Activated T-helper 1 cell treated with anti-CD3 and anti-CD28 coated beads, Interleukin-12 subunit alpha, Interleukin-12 subunit beta, Interleukin-2, Interleukin-4 antibody, amounts not matched to agents 30 ng/mL and 10 ng/mL and 1 ng/mL, durations not matched to agents 14 hours and 24 hours and 36 hours (primary cell): ENCODE measurements around the gene SECISBP2. TPM values are rescaled to one million over a fixed set of nuclear protein-coding genes. Genes with fewer than 3 reads are reported as not detected.

Experiments used
- DNase-seq: peaks from one replicate; pipeline ENCODE4 v3.0.0; 2021; ENCODE audit warnings: low spot score
- H3K27ac Mint-ChIP-seq: one replicate; pipeline ENCODE4 v1.8.0; 2021; ENCODE audit warnings: mild to moderate bottlenecking, mixed read lengths
- H3K27me3 Mint-ChIP-seq: one replicate; pipeline ENCODE4 v1.8.0; 2022; ENCODE audit warnings: mild to moderate bottlenecking, moderate library complexity, mixed read lengths; ENCODE audit not compliant: insufficient read depth
- H3K36me3 Mint-ChIP-seq: one replicate; pipeline ENCODE4 v1.8.0; 2021; ENCODE audit warnings: low read depth, mixed read lengths
- H3K4me1 Mint-ChIP-seq: one replicate; pipeline ENCODE4 v1.8.0; 2021; ENCODE audit warnings: low read depth, mixed read lengths
- H3K4me3 Mint-ChIP-seq: one replicate; pipeline ENCODE4 v1.8.0; 2021; ENCODE audit warnings: mild to moderate bottlenecking, moderate library complexity, mixed read lengths
- H3K9me3 Mint-ChIP-seq: one replicate; pipeline ENCODE4 v1.8.0; 2021; ENCODE audit warnings: mixed read lengths
- intact Hi-C: fragments of 100-400 bp; cut with micrococcal nuclease; formaldehyde crosslinking; loops from one replicate; pipeline ENCODE4 v1.15.1; 2024
- total RNA-seq: library from RNA; stranded (reverse); gene quantifications from 2 replicates; pipeline ENCODE4 v1.2.3, GENCODE V29; 2022

SECISBP2 gene
- total RNA-seq, 1 donor from 2014 or later, result 49.4 TPM

GRCh38 chr9:89356782-89357181 lies 38.5 kb downstream of the SECISBP2 start:
- Mint-ChIP-seq H3K4me3 (no peak overlapping the region), H3K4me1 (peaks cover 38% of the 10 kb centered on the region)
- intact Hi-C loops, result no loop called here

GRCh38 chr9:89357331-89358197 lies 39.3 kb downstream of the SECISBP2 start:
- Mint-ChIP-seq H3K36me3 (peaks cover 67% of the 10 kb centered on the region), H3K27ac (peak overlapping the region; percentile 31), H3K4me1 (peaks cover 30% of the 10 kb centered on the region), H3K4me3 (no peak overlapping the region), H3K9me3 (no peaks in the 10 kb centered on the region), H3K27me3 (no peaks in the 10 kb centered on the region)
- DNase-seq, result no peak
- intact Hi-C loops, result no loop called here

More at GRCh38 chr9:89356782-89357181, 38.5 kb downstream of the SECISBP2 start:
- Mint-ChIP-seq H3K27ac (no peak overlapping the region), H3K9me3 (no peaks in the 10 kb centered on the region), H3K27me3 (no peaks in the 10 kb centered on the region), H3K36me3 (peaks cover 75% of the 10 kb centered on the region)
- DNase-seq, result no peak

- peak overlapping the region; percentile 58 for H3K27ac Mint-ChIP-seq
- H3K36me3 Mint-ChIP-seq, result peaks cover 67% of the 10 kb centered on the region
Observed at GRCh38 chr9:89358376-89358916, 40.1 kb downstream of the SECISBP2 start.

DNA sequence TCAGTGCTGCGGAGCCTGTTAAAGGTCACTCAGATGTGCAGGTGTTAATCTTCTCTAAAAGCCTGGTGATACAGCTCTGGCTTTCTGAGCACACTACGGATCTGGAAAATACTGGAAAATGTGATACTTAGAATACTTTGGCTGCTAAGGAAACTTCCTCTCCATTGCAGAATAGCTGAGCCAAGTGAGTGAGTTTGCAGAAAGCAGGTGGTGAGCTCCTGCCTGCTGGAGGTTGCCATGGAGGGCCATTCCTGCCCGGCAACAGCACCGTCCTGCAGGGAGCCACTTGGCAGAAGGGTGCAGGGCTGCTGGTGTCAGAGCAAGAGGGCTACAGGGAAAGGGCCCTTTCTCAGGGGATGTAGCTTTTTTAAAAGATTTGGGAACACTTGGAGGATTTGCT lies 40.7 kb downstream of the SECISBP2 start:
- Mint-ChIP-seq H3K4me3 (no peak overlapping the region), H3K27me3 (no peaks in the 10 kb centered on the region), H3K27ac (no peak overlapping the region), H3K4me1 (peaks cover 21% of the 10 kb centered on the region), H3K9me3 (no peaks in the 10 kb centered on the region), H3K36me3 (peaks cover 62% of the 10 kb centered on the region)
- intact Hi-C loops, result no loop called here
- DNase-seq, result no peak

More at GRCh38 chr9:89358376-89358916, 40.1 kb downstream of the SECISBP2 start:
- H3K9me3 Mint-ChIP-seq, result no peaks in the 10 kb centered on the region
- intact Hi-C loops, result no loop called here
- H3K4me3 Mint-ChIP-seq, result no peak overlapping the region
- no peaks in the 10 kb centered on the region for H3K27me3 Mint-ChIP-seq
- no peak for DNase-seq
- peaks cover 25% of the 10 kb centered on the region for H3K4me1 Mint-ChIP-seq

DNA sequence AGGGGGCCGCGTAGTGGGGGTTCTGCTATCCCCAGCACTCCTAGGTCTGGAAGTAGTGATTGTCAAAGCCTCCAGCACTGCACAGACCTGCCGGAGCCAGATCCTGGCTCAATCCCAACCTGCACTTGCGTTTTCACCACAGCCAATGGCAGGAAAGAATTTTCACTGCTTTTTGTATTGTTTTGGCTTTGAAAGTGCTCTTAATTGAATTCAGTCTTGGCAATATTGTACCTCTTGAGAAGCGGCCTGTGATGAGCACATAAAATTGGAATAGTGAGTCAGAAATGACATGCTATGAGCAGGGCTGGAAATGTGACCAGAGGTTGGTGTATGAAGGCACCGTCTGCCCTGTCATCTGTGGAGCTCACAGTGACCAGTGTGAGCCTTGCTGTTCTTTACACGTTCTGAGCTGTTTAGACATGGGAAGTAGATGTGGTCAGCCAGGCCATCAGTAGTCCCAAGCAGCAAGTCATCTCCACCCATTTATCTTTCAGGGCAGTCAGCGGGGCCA lies 41.5 kb downstream of the SECISBP2 start:
- H3K9me3 Mint-ChIP-seq, result no peaks in the 10 kb centered on the region
- H3K4me1 Mint-ChIP-seq, result peaks cover 18% of the 10 kb centered on the region
- intact Hi-C loops, result no loop called here
- no peak overlapping the region for H3K4me3 Mint-ChIP-seq
- DNase-seq, result no peak
- H3K27me3 Mint-ChIP-seq, result no peaks in the 10 kb centered on the region
- peaks cover 55% of the 10 kb centered on the region for H3K36me3 Mint-ChIP-seq
- no peak overlapping the region for H3K27ac Mint-ChIP-seq

DNA sequence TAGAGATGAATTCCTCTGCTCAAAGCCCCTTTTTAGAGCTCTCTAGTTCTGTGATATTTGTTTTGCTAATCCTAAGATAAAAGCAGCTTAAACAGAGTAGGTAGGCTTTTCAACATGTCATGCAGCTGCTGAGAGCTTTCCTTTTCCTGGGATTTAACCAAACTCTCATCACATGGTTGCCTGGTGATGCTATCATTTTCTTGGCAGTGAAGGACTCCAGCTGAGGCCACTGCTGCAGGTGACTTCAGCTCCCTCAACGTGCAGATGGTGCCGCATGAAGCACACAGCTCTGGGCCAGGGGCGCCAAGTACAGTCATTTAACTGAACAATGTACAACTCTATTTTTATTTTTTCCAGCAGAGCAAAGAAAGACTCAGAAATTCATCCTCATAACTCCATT lies 42.2 kb downstream of the SECISBP2 start:
- no peaks in the 10 kb centered on the region for H3K9me3 Mint-ChIP-seq
- intact Hi-C loops, result no loop called here
- H3K27ac Mint-ChIP-seq, result no peak overlapping the region
- no peaks in the 10 kb centered on the region for H3K27me3 Mint-ChIP-seq
- H3K36me3 Mint-ChIP-seq, result peaks cover 49% of the 10 kb centered on the region
- DNase-seq, result no peak
- H3K4me3 Mint-ChIP-seq, result no peak overlapping the region
- H3K4me1 Mint-ChIP-seq, result peaks cover 18% of the 10 kb centered on the region

GRCh38 chr9:89361031-89361430 lies 42.7 kb downstream of the SECISBP2 start:
- H3K36me3 Mint-ChIP-seq, result peaks cover 47% of the 10 kb centered on the region
- no peaks in the 10 kb centered on the region for H3K9me3 Mint-ChIP-seq
- H3K4me1 Mint-ChIP-seq, result peaks cover 18% of the 10 kb centered on the region
- no peak overlapping the region for H3K27ac Mint-ChIP-seq
- no peak for DNase-seq
- no peaks in the 10 kb centered on the region for H3K27me3 Mint-ChIP-seq
- intact Hi-C loops, result no loop called here
- no peak overlapping the region for H3K4me3 Mint-ChIP-seq

GRCh38 chr9:89361816-89362646 lies 43.7 kb downstream of the SECISBP2 start:
- peaks cover 37% of the 10 kb centered on the region for H3K36me3 Mint-ChIP-seq
- no peak for DNase-seq

DNA sequence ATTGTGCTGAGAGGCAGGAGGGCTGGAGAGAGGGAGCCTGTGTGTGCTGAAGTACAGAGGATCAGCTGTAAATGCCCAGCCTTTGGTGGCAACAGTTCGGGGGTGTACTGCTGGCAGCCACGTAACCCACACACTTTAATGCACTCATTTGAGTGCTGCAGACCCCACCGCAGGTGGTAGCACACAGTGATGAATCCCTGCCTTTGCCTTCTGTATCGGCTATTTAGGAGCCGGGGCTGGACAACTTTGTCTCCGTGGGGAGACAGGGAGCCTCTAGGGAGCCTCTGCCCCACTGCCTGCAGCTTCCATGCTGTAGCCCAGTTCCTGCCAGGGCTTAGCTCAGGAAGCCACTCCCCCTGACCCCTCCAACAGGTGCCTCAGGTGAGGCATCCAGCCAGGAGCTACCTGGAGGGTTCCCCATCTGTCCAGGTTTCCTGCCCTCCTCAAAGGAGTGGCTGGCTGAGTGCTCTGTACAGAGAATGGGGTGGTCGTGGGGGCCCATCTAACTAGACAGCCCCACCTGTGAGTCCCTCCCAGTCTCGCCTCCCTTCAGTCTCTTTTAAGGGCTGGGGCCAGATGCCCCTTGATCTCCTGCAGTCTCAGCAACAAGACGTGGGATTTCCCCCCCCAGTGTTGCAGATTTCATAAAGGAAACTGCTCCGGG lies 44.5 kb downstream of the SECISBP2 start:
- H3K9me3 Mint-ChIP-seq, result no peaks in the 10 kb centered on the region
- H3K27me3 Mint-ChIP-seq, result no peaks in the 10 kb centered on the region
- intact Hi-C loops, result no loop called here
- peaks cover 30% of the 10 kb centered on the region for H3K36me3 Mint-ChIP-seq
- DNase-seq, result no peak
- H3K4me3 Mint-ChIP-seq, result no peak overlapping the region
- peaks cover 9% of the 10 kb centered on the region for H3K4me1 Mint-ChIP-seq
- no peak overlapping the region for H3K27ac Mint-ChIP-seq

More at GRCh38 chr9:89361816-89362646, 43.7 kb downstream of the SECISBP2 start:
- no peak overlapping the region for H3K27ac Mint-ChIP-seq
- intact Hi-C loops, result no loop called here
- no peak overlapping the region for H3K4me3 Mint-ChIP-seq
- no peaks in the 10 kb centered on the region for H3K9me3 Mint-ChIP-seq
- H3K4me1 Mint-ChIP-seq, result peaks cover 17% of the 10 kb centered on the region
- no peaks in the 10 kb centered on the region for H3K27me3 Mint-ChIP-seq

GRCh38 chr9:89363311-89363670 lies 45.0 kb downstream of the SECISBP2 start:
- Mint-ChIP-seq H3K27me3 (no peaks in the 10 kb centered on the region), H3K36me3 (peaks cover 28% of the 10 kb centered on the region), H3K27ac (no peak overlapping the region), H3K4me1 (peaks cover 6% of the 10 kb centered on the region), H3K4me3 (no peak overlapping the region), H3K9me3 (no peaks in the 10 kb centered on the region)
- DNase-seq, result no peak
- intact Hi-C loops, result no loop called here

DNA sequence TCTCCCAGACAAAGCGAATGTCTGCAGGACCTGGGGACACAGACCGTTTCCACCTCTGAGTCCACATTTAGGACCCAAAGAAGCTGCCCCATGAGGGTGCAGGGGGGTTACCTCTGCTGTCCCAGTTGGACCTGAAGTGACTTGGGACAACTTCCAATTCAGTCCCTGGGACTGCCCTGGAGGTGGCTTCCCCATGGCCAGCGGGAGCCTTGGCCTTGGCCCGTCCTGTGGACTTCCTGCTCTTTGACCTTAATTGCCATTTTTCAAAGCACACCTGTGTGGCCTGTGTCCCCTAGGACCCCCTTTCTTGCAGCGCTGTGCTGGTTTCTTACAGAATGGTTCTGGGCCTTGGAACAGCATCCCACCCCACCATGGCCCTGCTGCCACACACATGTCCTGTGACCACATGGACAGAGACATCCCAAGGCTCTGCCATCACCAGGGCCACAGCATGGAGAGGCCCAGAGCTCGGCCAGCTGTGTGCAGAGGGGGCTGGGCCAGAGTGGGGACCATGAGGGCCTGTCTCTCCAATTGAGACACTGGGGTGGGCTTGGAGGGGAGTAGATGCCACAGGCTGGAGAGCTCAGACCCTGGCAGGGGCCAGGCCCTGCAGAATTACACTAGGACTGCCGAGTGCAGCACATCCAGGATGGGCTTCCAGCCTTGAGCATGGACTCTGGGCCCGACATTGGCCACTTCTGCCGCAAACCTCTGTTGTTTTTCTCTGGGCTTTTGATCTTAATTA lies 45.8 kb downstream of the SECISBP2 start:
- Mint-ChIP-seq H3K9me3 (no peaks in the 10 kb centered on the region), H3K36me3 (peaks cover 21% of the 10 kb centered on the region), H3K4me3 (no peak overlapping the region), H3K27ac (no peak overlapping the region), H3K4me1 (peaks cover 6% of the 10 kb centered on the region), H3K27me3 (no peaks in the 10 kb centered on the region)
- DNase-seq, result no peak
- intact Hi-C loops, result no loop called here
